GM18498 (cell line): ENCODE data around the gene BEX5.
A peak's percentile ranks its signal among the peaks of the same experiment; 100 is the strongest.
"Not testable (repeated sequence)": the region's sequence is repeated elsewhere in the genome, so short reads cannot be mapped to it uniquely, and the experiment has no call there.

Source experiments
- ATAC-seq: cut with Tn5 transposase; IDR thresholded peaks from one replicate; pipeline ENCODE4 v1.9.1; 2021; ENCODE audit warnings: mild to moderate bottlenecking, moderate library complexity; ENCODE audit not compliant: unreplicated experiment

Gene BEX5

DNA sequence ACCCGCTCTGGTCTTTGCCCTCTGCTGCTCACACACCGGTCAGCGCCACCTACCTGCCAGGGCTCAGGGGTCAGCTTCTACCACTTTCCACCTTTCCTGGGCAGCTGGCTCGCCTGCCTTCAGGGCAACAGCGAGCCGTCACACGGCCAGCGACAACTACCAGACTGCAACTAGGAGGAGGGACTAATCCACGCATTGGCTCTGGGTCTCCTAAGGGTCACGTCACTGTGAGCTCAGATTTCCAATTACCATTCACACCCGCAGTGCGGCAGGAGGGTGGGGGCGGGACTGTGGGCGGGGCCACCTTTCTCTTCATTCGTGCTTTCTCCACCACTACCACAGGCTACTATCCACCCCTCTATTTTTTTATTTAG is at the start of gene BEX5:
TSS of gene BEX5 (minus strand) at position 172 of the 374 bp plus-strand sequence. CDS start 1,712 bp downstream, outside the sequence.
- peak; percentile 98 for ATAC-seq

DNA sequence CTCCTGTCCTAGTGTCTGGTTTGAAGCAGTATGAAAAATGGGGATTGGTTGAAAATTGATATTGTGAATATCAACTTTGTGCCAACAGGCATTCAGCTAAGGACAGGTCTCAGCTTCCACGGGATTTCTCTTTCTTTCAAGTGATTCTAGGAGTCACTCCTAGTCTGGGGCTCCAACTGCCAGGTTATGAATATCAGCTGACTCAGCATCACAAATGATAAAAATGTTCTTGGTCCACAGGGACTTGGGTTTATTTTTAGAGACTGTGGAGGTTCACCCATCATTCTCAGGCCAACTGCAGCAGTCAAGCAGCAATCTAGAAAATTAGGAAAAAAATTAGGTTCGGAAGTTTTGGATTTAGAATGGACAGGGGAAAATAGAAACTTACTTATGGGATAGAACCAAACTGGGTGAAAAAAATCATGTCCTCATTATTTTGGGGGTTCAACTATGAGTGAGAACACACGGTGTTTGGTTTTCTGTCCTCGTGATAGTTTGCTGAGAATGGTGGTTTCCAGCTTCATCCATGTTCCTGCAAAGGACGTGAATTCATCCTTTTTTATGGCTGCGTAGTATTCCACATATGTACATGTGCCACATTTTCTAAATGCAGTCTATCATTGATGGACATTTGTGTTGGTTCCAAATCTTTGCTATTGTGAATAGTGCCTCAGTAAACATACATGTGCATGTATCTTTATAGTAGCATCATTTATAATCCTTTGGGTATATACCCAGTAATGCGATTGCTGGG is 30.4 kb upstream of the BEX5 start:
- ATAC-seq, result no peak

DNA sequence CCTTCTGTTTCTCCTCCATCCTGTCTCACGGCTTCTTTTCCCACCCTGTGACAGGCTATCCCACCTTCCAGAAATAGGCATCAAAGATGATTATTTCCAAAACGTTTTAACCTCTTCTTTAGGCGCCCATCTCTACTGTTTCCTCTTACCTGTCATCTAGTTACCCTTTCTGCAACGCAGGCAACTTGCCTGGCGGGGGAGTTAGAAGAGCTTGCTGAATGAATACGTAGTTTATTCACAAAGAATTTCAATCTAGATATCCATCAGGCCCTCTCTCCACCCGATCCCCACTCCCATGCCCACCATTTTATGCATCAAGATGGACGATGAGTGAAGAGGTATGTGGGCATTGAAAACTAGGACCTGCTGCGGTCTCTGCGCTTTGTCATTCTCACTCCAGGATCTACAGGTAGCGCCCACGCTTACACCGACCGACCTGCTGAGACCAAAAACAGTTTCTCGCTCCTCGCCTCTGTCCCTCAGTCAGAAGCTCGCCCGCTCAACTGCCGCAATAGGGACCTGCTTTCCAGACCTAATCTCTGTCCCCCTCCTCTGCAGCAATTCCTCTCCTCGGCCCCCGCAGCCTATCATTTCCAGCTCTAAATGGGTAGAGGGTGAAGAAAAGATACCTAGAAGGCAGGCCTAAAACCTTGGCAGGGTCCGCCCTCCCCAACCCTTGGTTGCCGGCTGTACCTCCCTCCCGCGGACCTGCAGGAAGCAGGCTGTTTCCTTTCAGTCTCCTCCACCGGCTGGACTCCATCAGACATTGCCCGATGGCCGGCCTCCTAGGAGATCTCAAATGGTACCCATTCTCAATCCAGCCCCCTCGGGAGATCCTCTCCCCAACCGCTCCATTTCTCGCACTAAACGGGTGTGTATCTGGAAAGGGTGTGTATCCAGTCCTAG is 624 bp downstream of the BEX5 start:
- ATAC-seq, result peak; percentile 49

DNA sequence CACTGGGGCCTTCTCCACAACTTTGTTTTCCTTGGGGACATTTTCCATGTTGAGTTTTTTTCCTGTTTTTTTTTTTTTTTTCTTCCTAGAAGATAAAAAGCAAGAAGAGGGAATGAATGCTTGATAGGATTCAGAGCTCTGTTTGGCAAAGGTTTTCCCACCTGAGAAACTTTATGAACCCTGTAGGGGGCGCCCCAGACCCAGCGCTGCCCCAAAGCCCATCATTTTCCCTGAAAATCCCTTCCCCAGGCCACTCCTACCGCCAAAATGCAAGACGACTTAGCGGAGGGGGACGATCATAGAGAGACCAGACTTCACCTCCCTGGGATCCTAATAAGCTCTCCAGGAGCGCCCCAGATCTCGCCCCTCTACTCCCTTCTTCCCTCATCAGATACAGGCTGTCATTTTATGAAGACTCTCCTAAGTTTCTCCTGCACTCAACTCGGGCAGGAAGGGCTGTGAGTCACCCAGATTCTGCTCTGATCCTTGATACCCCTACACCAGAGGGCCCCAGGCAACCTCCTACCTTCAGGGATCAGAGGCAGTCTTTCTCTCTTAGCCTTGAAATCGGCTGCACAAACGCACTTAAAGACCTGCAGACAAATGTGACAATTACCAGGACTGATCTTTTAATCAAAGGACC is 1.4 kb downstream of the BEX5 start:
- ATAC-seq, result no peak

DNA sequence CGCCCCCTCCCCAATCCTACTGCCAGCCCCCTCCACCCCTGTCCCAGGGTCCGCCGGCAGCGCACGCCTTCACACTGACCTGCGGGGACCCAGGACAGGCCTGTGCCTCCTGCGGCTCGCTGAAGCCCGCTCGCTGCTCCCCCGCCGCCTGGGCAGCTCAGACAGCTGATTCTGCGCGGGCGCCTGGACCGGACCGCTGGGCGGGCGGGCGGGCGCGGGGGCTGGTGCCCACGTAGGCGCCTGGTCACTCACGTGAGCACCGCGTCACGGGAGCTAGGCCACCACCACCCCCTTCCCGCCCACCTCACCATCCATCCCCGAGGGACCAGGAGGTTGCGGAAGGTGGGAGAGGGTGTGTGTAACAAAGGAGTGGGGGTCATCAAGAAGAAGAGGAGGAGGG is 13.5 kb downstream of the BEX5 start, which contains the start of gene TCEAL6:
TSS of gene TCEAL6 (minus strand) at position 208 of the 400 bp plus-strand sequence.
- ATAC-seq, result not testable (repeated sequence)

DNA sequence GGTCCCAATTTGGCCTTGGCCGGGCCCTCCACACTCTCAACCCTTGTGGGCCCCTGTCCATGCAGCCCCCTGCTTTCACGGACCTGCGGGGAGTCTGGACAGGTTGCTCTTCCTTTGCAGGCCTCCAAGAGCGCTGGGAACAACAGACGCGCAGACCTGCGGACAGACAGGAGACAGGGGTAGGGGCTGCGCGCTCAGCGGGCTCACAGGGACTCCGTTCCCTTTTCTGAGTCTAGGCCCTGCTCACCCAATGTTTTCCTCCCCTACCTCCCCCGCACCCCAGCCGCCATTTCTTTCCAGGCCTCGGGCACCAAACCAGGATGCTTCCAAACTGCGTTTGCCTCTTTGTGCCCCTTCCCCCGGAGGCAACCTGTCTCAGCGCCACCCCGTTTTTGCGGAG is 14.1 kb downstream of the BEX5 start:
- ATAC-seq, result not testable (repeated sequence)

DNA sequence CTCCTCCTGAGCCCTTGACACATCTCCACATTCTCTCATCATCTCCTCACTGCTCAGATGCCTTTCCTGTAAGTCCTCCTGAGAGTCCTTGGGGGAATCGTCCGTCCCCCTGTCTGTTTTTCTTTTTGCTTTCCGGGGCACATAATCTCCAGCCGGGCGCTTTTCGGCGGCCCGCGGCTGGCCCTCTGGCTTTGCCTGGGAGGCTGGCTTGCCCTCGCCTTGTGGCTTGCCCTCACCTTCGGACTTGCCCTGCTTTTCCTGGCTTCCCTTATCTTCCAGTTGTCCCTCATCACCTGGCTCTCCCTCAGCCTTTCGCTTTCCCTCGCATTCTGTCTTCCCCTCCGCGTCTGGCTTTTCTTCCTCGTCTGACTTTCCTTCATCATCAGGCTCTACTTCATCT is 14.9 kb downstream of the BEX5 start:
- not testable (repeated sequence) for ATAC-seq

DNA sequence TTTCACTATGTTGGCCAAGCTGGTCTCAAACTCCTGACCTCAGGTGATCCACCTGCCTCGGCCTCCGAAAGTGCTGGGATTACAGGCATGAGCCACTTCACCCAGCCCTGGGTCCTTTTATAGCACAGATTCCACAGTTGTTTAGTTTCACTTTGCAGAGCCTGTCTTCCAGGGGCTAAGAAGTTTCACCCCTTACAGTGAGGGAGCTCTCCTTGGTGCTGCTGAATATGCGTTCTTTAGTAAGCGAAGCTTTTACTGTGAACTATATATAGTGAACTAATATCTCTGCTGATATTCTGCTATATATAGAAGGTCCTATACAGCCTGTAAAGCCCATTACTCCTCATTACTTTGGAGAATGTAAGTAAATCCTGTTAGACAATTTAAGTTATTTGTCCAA is 17.7 kb downstream of the BEX5 start:
- ATAC-seq, result no peak

DNA sequence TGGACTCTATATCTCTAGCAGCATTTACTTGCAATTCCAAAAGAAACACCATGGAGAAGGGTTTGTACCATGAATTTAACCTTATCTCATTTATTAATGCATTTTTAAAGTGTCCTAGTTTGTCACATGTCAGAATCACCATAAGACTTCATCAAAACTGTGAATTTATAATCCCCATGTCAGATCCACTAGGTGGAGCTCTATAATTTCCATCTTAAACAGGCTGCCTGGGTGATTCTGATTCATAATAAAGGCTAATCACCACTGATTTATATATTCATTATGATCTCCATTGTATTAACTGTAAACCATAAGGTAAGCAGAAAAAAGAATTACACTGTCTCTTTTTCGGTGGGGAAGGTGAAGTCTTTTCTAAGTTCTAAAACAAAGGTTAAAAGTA is 26.3 kb downstream of the BEX5 start:
- ATAC-seq, result no peak

DNA sequence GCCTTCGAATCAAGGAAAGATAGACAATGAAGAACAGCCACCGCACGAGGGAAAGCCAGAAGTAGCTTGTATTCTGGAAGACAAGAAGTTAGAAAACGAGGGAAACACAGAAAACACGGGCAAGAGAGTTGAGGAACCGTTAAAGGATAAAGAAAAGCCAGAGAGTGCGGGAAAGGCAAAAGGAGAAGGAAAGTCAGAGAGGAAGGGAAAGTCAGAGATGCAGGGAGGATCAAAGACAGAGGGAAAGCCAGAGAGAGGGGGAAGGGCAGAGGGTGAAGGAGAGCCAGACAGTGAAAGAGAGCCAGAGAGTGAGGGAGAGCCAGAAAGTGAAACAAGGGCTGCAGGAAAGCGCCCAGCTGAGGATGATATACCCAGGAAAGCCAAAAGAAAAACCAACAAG is 28.9 kb downstream of the BEX5 start:
- ATAC-seq, result no peak

DNA sequence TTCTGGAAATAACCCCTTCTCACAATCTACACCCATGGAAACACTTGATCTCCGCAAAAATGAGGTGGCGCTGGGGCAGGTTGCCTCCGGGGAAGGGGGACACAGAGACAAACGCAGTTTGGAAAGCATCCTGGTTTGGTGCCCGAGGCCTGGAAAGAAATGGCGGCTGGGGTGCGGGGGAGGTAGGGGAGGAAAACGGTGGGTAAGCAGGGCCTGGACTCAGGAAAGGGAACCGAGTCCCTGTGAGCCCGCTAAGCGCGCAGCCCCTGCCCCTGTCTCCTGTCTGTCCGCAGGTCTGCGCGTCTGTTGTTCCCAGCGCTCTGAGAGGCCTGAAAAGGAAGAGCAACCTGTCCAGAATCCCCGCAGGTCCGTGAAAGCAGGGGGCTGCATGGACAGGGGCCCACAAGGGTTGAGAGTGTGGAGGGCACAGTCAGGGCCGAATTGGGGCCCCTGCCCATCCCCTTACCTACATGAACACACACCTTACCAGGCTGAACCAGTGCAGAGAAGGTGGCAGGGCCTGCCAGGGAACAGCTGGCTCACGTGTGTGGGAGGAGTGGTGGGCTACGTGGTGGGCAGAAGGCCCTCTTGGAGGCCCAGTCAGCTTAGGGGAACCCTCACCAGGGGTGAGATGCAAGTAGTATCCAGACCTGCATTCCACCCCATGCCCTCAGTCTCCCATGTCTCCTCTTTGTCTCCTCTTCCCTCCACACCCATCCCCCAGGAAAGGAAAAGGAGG is 29.5 kb downstream of the BEX5 start:
- not testable (repeated sequence) for ATAC-seq

DNA sequence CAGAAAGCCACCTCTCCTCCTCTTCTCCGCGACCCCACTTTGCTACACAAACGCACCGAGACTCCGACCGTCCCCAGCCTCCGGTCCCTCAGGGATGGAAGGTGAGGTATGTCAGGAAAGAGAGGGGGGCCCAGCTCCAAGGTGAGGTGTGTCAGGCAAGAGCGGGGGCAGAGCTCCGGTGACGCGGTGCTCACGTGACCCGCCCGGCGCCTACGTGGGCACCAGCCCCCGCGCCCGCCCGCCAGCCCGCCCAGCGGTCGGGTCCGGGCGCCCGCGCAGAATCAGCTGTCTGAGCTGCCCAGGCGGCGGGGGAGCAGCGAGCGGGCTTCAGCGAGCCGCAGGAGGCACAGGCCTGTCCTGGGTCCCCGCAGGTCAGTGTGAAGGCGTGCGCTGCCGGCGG is 30.3 kb downstream of the BEX5 start, which contains the start of gene TCEAL2:
TSS of gene TCEAL2 (plus strand) at position 244 of the 400 bp plus-strand sequence. CDS start 1,152 bp downstream, outside the sequence.
- not testable (repeated sequence) for ATAC-seq

DNA sequence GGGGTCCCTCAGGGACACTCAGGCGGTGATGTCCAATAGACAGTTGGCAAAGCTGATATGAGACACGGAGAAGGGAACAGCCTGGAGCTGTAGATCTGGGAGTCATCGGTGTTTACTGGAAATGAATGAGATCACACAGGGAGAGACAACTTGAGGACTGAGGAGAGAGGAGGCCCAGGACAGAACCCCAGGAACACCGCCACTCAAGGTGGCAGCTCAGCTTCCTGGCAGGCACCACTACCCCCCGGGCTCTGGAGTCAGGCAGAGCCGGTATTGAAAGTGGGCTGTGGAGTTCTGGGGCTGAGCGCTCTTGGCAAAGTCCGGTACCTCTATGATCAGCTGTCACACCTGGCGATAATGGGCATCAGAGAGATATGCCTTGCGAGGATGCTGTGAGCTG is 30.8 kb downstream of the BEX5 start:
- not testable (repeated sequence) for ATAC-seq

DNA sequence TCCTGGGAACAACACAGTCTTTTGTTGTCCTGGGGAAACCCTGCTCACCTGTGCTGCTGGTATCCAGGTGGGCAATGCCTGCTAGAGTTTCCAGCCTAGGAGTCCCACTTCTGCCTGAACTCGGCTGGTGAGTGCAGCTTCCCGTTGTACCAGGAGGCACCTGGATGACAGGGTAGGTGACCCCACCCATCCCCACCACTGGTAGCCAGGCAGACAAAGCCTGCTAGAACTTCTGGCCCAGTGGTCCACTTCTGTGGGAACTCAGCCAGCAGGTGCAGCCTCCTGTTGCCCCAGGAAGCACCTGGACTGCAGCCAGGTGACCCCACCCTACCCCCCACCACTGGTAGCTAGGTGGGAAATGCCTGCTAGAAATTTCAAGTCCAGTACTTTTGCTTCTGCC is 40.0 kb downstream of the BEX5 start:
- no peak for ATAC-seq

DNA sequence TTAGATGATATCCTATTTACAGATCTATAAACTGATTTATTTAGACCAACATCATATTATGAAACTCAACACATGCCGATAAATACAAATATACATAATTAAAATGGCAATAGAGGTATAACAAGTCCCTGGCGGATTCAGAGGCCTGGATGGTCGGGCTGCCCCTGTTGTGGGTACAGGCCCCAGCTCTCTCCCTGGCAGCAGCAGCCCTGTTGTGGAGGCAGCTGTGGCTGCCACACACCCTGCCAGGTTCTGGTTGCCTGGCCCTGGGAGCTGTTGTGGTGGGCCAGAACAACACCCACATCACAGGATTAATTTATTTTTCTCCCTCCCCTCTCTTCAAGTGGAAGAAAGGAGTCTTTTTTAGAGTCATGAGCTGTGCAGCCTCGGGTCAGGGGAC is 42.4 kb downstream of the BEX5 start:
- ATAC-seq, result no peak
